MV-4-11 (cell line): ENCODE data around the gene LEKR1.
A peak's percentile ranks its signal among the peaks of the same experiment; 100 is the strongest.
"Not testable (repeated sequence)": the region's sequence is repeated elsewhere in the genome, so short reads cannot be mapped to it uniquely, and the experiment has no call there.

Experiments
- DNase-seq: peaks from one replicate; lab custom pipeline; 2025; lab: John Stamatoyannopoulos, UW

LEKR1 gene

GRCh38 chr3:156906275-156906674 is 80.1 kb downstream of the LEKR1 start:
- DNase-seq = no peak

GRCh38 chr3:156908398-156908797 is 82.2 kb downstream of the LEKR1 start:
- no peak for DNase-seq

- DNase-seq = no peak
Observed at GRCh38 chr3:156910022-156910421, 83.9 kb downstream of the LEKR1 start.

- DNase-seq = not testable (repeated sequence)
Observed at GRCh38 chr3:156910831-156911230, 84.7 kb downstream of the LEKR1 start.

- not testable (repeated sequence) for DNase-seq
Observed at GRCh38 chr3:156914300-156914699, 88.1 kb downstream of the LEKR1 start.

GRCh38 chr3:156915372-156915771 is 89.2 kb downstream of the LEKR1 start:
- no peak for DNase-seq

GRCh38 chr3:156918746-156919145 is 92.6 kb downstream of the LEKR1 start:
- no peak for DNase-seq

GRCh38 chr3:156919818-156920217 is 93.7 kb downstream of the LEKR1 start:
- DNase-seq = no peak

GRCh38 chr3:156920399-156920798 is 94.2 kb downstream of the LEKR1 start:
- no peak for DNase-seq

GRCh38 chr3:156923349-156923748 is 97.2 kb downstream of the LEKR1 start:
- DNase-seq = no peak

- no peak for DNase-seq
Observed at GRCh38 chr3:156938724-156939123, 112.6 kb downstream of the LEKR1 start.

- DNase-seq = no peak
Observed at GRCh38 chr3:156939315-156939714, 113.2 kb downstream of the LEKR1 start.

GRCh38 chr3:156941311-156941710 is 115.2 kb downstream of the LEKR1 start:
- no peak for DNase-seq

- DNase-seq = no peak
Observed at GRCh38 chr3:156948402-156949210, 122.5 kb downstream of the LEKR1 start.

GRCh38 chr3:156952011-156952410 is 125.9 kb downstream of the LEKR1 start:
- DNase-seq = no peak

GRCh38 chr3:156957715-156958114 is 131.6 kb downstream of the LEKR1 start:
- no peak for DNase-seq

GRCh38 chr3:156963096-156963495 is 136.9 kb downstream of the LEKR1 start:
- DNase-seq = no peak

GRCh38 chr3:156964577-156964976 is 138.4 kb downstream of the LEKR1 start:
- DNase-seq = no peak

GRCh38 chr3:156966349-156966748 is 140.2 kb downstream of the LEKR1 start:
- DNase-seq = not testable (repeated sequence)

GRCh38 chr3:156973954-156974353 is 147.8 kb downstream of the LEKR1 start:
- no peak for DNase-seq

GRCh38 chr3:156974931-156975330 is 148.8 kb downstream of the LEKR1 start:
- DNase-seq = no peak

GRCh38 chr3:156975721-156976120 is 149.6 kb downstream of the LEKR1 start:
- DNase-seq = peak; percentile 9

GRCh38 chr3:156976933-156977332 is 150.8 kb downstream of the LEKR1 start:
- no peak for DNase-seq

GRCh38 chr3:156978481-156978961 is 152.4 kb downstream of the LEKR1 start:
- peak; percentile 85 for DNase-seq
